Hepatocyte (in vitro differentiated cells): ENCODE results near the gene UGGT2.
"Not testable (repeated sequence)": the region's sequence is repeated elsewhere in the genome, so short reads cannot be mapped to it uniquely, and the experiment has no call there.

Experiments used
- EZH2 ChIP-seq: fragments of 200-600 bp; sonication (generic); IDR thresholded peaks from 2 replicates; pipeline ENCODE4 v1.6.1; 2016; ENCODE audit warnings: antibody characterized with exemption, mild to moderate bottlenecking, borderline replicate concordance
- EZH2phosphoT487 ChIP-seq: fragments of 200-600 bp; sonication (generic); IDR thresholded peaks from one replicate; pipeline ENCODE4 v1.6.1; 2018; ENCODE audit warnings: antibody characterized with exemption, mild to moderate bottlenecking, low read depth, moderate library complexity; ENCODE audit not compliant: unreplicated experiment, severe bottlenecking
- TF ChIP-seq, protein P1 (sequence below): fragments of 200-600 bp; sonication (generic); IDR thresholded peaks from 2 replicates; pipeline ENCODE4 v1.5.1; 2016; ENCODE audit warnings: antibody characterized with exemption, mild to moderate bottlenecking; ENCODE audit not compliant: poor library complexity

DNA sequence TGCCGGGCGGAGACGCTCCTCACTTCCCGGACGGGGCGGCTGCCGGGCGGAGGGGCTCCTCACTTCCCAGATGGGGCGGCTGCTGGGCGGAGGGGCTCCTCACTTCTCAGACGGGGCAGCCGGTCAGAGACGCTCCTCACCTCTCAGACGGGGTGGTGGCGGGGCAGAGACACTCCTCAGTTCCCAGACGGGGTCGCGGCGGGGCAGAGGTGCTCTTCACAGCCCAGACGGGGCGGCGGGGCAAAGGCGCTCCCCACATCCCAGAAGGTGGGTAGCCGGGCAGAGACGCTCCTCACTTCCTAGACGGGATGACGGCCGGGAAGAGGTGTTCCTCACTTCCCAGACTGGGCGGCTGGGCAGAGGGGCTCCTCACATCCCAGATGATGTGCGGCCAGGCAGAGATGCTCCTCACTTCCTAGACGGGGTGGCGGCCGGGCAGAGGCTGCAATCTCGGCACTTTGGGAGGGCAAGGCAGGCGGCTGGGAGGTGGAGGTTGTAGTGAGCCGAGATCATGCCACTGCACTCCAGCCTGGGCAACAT is 124.8 kb downstream of the UGGT2 start:
- TF ChIP-seq, protein P1, sequence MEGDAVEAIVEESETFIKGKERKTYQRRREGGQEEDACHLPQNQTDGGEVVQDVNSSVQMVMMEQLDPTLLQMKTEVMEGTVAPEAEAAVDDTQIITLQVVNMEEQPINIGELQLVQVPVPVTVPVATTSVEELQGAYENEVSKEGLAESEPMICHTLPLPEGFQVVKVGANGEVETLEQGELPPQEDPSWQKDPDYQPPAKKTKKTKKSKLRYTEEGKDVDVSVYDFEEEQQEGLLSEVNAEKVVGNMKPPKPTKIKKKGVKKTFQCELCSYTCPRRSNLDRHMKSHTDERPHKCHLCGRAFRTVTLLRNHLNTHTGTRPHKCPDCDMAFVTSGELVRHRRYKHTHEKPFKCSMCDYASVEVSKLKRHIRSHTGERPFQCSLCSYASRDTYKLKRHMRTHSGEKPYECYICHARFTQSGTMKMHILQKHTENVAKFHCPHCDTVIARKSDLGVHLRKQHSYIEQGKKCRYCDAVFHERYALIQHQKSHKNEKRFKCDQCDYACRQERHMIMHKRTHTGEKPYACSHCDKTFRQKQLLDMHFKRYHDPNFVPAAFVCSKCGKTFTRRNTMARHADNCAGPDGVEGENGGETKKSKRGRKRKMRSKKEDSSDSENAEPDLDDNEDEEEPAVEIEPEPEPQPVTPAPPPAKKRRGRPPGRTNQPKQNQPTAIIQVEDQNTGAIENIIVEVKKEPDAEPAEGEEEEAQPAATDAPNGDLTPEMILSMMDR, result not testable (repeated sequence)
- not testable (repeated sequence) for TF ChIP-seq EZH2, EZH2phosphoT487
